Transverse colon (tissue), 4 donors: ENCODE data around the gene RHEB.

Source experiments
- POLR2A ChIP-seq: fragments of 450-650 bp; IDR thresholded peaks from one replicate; pipeline ENCODE4 v1.6.1; 2016; ENCODE audit warnings: antibody characterized with exemption, mild to moderate bottlenecking, moderate library complexity
- POLR2AphosphoS5 ChIP-seq, 3 donors: sonication (generic); formaldehyde crosslinking; IDR thresholded peaks; one replicate each; pipeline ENCODE4 v1.6.1; 2016; ENCODE audit warnings: antibody characterized with exemption in 3 of 3
- TF ChIP-seq, protein P1 (sequence below), 5 experiments: fragments of 200-600 bp in 3 of 5; fragments of 450-650 bp in 2 of 5; sonication (generic) in 3 of 5; IDR thresholded peaks; 1 replicate in 2 of 5; 2 replicates in 3 of 5; pipeline ENCODE4 v1.5.1; 2016 to 2017; ENCODE audit warnings: antibody characterized with exemption in 5 of 5, inconsistent platforms in 3 of 5, mild to moderate bottlenecking in 2 of 5, moderate library complexity in 1 of 5

DNA sequence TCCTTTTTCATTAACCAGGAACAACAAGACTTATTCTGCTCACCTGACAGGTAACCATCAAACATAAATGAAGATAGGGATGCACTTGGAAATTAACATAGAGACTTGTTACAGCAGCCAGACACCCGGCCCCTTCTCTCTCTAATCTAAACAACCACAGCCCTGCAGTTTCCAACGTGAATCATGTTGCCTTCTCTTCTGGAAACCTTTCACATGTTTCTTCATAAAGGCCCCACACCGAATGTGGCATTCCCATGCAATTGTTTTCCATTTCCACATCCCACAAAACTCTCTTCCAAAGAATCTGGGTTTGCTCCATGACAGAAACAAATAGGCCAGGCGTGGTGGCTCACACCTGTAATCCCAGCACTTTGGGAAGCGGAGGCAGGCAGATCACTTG is 94.9 kb downstream of the RHEB start:
- TF ChIP-seq POLR2A: no peak
- TF ChIP-seq, protein P1, sequence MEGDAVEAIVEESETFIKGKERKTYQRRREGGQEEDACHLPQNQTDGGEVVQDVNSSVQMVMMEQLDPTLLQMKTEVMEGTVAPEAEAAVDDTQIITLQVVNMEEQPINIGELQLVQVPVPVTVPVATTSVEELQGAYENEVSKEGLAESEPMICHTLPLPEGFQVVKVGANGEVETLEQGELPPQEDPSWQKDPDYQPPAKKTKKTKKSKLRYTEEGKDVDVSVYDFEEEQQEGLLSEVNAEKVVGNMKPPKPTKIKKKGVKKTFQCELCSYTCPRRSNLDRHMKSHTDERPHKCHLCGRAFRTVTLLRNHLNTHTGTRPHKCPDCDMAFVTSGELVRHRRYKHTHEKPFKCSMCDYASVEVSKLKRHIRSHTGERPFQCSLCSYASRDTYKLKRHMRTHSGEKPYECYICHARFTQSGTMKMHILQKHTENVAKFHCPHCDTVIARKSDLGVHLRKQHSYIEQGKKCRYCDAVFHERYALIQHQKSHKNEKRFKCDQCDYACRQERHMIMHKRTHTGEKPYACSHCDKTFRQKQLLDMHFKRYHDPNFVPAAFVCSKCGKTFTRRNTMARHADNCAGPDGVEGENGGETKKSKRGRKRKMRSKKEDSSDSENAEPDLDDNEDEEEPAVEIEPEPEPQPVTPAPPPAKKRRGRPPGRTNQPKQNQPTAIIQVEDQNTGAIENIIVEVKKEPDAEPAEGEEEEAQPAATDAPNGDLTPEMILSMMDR (IDR thresholded peaks at IDR 0.05): no peak
- no peak for TF ChIP-seq POLR2AphosphoS5 (IDR thresholded peaks at IDR 0.05)
